Measurements from ENCODE around the gene LIMCH1. TPM values are rescaled to one million over a fixed set of nuclear protein-coding genes. Genes with fewer than 3 reads are reported as not detected.

LIMCH1 gene
- total RNA-seq, 1 experiment from 2014 or later: 3.3 TPM

DNA sequence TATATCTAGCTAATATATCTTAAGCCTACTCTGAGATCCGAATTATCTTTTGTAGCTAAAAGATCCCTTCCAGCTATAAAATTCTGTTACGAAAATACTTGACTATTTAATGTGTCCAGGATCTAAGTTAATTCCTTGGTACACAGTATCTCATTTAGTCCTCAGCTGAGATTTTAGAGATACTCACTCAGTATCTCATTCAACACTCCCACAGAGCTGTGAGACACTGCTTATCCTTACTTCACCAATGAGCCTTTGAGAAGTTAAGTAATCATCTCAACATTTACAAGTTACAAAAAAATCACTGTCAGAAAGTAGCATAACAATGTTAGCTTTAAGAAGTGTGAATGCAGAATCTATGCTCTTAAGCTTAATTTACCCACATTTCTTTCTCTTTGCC is 76.6 kb downstream of the LIMCH1 start:
- no peak for DNase-seq
- no peaks in the 10 kb centered on the region for H3K4me1 ChIP-seq (ENCODE audit: insufficient read depth, low read length)
- no peaks in the 10 kb centered on the region for H3K79me1 ChIP-seq (ENCODE audit: insufficient read depth, low read depth, low read length, poor library complexity, severe bottlenecking)
- H2AK5ac ChIP-seq (ENCODE audit: insufficient read length, low read length): no peak overlapping the region
- H3K14ac ChIP-seq (ENCODE audit: insufficient read depth, low read length): no peak overlapping the region
- TF ChIP-seq, protein P1, sequence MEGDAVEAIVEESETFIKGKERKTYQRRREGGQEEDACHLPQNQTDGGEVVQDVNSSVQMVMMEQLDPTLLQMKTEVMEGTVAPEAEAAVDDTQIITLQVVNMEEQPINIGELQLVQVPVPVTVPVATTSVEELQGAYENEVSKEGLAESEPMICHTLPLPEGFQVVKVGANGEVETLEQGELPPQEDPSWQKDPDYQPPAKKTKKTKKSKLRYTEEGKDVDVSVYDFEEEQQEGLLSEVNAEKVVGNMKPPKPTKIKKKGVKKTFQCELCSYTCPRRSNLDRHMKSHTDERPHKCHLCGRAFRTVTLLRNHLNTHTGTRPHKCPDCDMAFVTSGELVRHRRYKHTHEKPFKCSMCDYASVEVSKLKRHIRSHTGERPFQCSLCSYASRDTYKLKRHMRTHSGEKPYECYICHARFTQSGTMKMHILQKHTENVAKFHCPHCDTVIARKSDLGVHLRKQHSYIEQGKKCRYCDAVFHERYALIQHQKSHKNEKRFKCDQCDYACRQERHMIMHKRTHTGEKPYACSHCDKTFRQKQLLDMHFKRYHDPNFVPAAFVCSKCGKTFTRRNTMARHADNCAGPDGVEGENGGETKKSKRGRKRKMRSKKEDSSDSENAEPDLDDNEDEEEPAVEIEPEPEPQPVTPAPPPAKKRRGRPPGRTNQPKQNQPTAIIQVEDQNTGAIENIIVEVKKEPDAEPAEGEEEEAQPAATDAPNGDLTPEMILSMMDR (conservative IDR thresholded peaks at IDR 0.05): no peak
- H3K56ac ChIP-seq (ENCODE audit: insufficient read length, low read depth, low read length): no peak overlapping the region
- no peak overlapping the region for H3K4me3 Mint-ChIP-seq
- H3K23me2 ChIP-seq (ENCODE audit: insufficient read length, low read depth, low read length, poor library complexity, severe bottlenecking): no peaks in the 10 kb centered on the region
- no peak overlapping the region for H2BK20ac ChIP-seq (ENCODE audit: low read depth, low read length, poor library complexity, severe bottlenecking)
- H3K4me2 ChIP-seq (ENCODE audit: insufficient read depth, insufficient read length, low read length): no peak overlapping the region
- H3T11ph ChIP-seq (ENCODE audit: low read length): no peak overlapping the region
- H4K91ac ChIP-seq (ENCODE audit: insufficient read length, low read depth, low read length): no peak overlapping the region
- no peaks in the 10 kb centered on the region for H3K9me3 ChIP-seq (ENCODE audit: control insufficient read depth, low read depth, low read length)
- no peak overlapping the region for H3K4ac ChIP-seq (ENCODE audit: low read depth, low read length)
- H2AFZ ChIP-seq (ENCODE audit: low read length): no peak overlapping the region
- no peak overlapping the region for H3K9ac ChIP-seq (ENCODE audit: extremely low read depth, insufficient read length, low read length)
- no peak overlapping the region for H2BK12ac ChIP-seq (ENCODE audit: insufficient read length, low read depth, low read length)
- H3K18ac ChIP-seq (ENCODE audit: insufficient read length, low read depth, low read length): no peak overlapping the region
- H4K5ac ChIP-seq (ENCODE audit: insufficient read length, low read depth, low read length): no peak overlapping the region
- H3K27me3 Mint-ChIP-seq (ENCODE audit: low read depth): peaks cover 33% of the 10 kb centered on the region
- no peak overlapping the region for H2BK120ac ChIP-seq (ENCODE audit: low read depth, low read length, poor library complexity, severe bottlenecking)
- no peak overlapping the region for H3K23ac ChIP-seq (ENCODE audit: insufficient read length, low read depth, low read length)
- peaks cover 41 to 42% of the 10 kb centered on the region in 2 experiments for H3K4me1 Mint-ChIP-seq
- no peak overlapping the region for H3K27ac ChIP-seq (ENCODE audit: insufficient read length, low read depth, low read length)
- H2BK5ac ChIP-seq (ENCODE audit: insufficient read length, low read length): no peak overlapping the region
- no peak overlapping the region for H4K8ac ChIP-seq (replicated peaks; ENCODE audit: insufficient read length, low read depth, low read length)
- no peaks in the 10 kb centered on the region for H4K20me1 ChIP-seq (ENCODE audit: control insufficient read depth, insufficient read depth, insufficient read length)
- no peaks in the 10 kb centered on the region for H3K36me3 Mint-ChIP-seq (ENCODE audit: insufficient read depth in 1 of 3, low read depth in 3 of 3)
- H3K9me3 Mint-ChIP-seq: no peaks in the 10 kb centered on the region
- no peak overlapping the region for H3K27ac Mint-ChIP-seq
- no peaks in the 10 kb centered on the region for H3K79me2 ChIP-seq (ENCODE audit: insufficient read depth, low read length)
- peaks cover 7% of the 10 kb centered on the region; the same call in 1 of the 2 replicates for H3K27me3 ChIP-seq (ENCODE audit: insufficient read depth, low read length)
- no peak overlapping the region for H2BK15ac ChIP-seq (ENCODE audit: low read depth, low read length)
- WGBS (ENCODE audit: extremely low coverage, insufficient read length, low lambda C conversion rate): no CpG with 5 or more reads among the region's 2 CpGs
